T47D (cell line): ENCODE results near the gene PTRH1.
A peak's percentile ranks its signal among the peaks of the same experiment; 100 is the strongest.

Source experiments
- DNase-seq, 2 experiments: peaks; one replicate each; pipeline versions ENCODE4 v3.0.0 to v3.0.0-alpha.2; 2011 to 2012; ENCODE audit warnings: low read depth in 1 of 2, low spot score in 1 of 2
- JUND ChIP-seq: IDR thresholded peaks from 2 replicates; pipeline ENCODE4 v1.6.1; 2012; ENCODE audit warnings: low read depth
- in situ Hi-C: cut with HindIII; loops from 2 replicates; pipeline ENCODE4 v1.10.0; 2016; ENCODE audit warnings: low sequenced_read_pairs, low pct_unique_long_range_greater_than_20kb

Gene PTRH1

DNA sequence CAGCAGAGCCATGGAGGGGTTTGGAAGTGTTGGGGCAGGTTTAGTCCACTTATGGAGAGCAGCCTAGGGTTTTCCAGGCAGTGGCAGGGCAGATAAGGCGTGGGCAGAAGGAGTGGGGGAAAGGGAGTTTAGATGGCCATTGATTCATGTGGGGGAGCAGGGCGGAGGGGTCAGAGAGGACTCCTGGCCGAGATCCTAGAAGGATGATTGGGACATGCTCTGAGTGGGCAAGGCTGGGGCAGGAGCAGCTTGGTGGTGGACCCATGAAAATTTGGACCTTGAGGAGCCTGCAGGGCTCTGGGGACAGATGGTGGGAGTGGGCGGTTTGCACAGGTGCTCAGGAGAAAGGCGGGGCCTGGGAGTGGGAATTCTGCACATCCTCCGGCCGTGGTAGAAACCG lies 37.7 kb upstream of the PTRH1 start:
- no peak for DNase-seq
- no peak for TF ChIP-seq JUND
- in situ Hi-C loops = no loop called here

DNA sequence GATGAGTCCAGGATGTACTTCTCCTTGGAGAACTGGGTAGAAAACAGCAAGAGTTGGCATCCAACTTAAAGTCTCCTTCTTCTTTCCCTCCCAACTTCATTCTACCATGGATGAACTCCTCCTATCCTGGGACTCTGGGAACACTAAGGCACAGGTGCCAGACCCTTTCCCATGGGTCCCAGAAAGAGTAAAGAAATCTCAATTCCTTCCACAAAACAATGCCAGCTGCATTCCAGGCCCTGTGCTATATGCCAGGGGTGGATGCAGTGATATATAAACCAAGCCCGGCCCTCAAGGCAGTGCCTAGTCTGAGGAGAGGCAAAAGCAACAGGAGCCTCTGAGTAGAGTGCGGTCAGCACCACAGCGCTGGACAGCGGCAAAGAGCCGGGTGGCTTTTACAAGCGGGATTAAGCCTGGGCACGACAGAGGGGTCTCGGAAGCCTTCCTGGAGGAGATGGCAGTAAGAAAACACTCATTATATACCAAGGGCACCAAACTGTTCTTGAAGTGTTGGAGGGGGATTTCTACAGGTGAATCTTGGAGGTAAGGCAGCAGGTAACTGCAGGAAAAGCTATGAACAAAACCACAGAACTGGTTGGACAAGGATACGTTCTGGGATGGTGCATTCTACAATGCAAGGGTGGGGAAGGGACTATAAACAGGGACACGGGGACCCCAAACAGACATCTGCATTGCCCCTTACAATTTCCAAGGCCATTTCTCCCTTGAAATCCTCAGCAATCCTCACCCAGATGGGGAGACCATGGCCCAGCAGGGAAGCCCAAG lies 36.0 kb upstream of the PTRH1 start:
- peak; percentile 67 to 87 for DNase-seq
- TF ChIP-seq JUND = no peak
- in situ Hi-C loops = no loop called here

DNA sequence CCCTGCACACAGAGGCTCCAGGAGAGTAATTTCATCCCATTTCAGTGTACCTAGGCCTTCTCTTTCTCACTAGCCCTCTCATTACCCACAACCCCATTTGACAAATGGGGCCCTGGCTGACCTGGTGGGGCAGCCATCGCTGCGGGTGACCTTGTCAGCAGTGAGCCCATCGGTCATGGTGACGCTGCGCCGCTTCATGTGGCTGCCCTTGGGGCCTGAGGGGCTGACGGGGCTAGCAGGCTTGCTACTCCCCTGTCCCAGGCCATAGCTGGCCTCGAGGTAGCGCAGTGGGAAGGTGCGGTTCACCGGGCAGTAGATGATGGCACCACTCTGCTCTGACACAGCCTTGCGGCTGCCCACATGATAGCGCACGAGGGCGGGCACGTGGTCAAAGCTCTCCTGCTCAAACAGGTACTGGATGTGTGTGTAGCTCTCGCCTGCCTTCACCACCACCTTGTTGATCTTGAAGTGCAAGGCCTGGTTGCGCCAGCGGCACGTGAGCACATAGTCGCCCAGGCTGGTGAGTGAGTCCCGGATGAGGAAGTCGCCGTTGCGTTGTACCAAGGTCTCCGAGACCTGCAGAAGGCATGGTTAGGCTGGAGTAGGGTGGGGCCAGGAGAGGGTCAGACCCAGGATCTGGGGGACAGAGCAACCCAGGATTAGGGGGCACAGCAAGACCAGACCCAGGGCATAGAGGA lies 33.8 kb upstream of the PTRH1 start:
- in situ Hi-C loops = no loop called here
- DNase-seq = no peak
- TF ChIP-seq JUND = no peak

DNA sequence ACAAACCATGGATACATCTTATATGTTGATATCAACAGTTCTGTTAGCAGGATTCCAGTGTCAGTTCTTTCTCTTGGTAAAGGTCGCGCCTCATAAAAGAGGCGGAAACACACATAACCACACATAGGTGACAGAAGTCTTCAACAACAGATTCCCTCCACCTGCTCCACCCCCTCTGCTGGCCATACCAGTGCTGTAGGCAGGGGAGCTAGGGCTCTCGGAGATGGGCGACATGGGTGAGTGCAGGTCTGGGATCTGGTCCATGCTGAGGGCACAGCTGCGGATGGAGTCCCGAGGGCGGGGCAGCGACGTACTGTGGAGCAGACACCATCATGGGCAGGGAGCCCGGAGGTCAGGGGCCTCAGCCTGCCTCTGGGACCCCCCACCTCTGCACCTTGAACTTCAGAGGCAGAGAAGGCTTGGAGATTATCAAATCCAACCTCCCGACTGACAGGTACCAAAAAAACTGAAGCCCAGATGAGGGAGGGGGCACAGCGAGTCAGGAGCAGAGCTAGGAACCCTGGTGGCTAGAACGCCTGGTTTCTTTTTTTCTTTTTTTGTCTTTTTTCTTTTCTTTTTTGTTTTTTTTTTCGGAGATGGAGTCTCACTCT lies 31.6 kb upstream of the PTRH1 start:
- DNase-seq = no peak
- in situ Hi-C loops = no loop called here

GRCh38 chr9:127744398-127745110 lies 29.1 kb upstream of the PTRH1 start:
- in situ Hi-C loops = no loop called here
- TF ChIP-seq JUND = no peak

More for the DNA sequence above, 31.6 kb upstream of the PTRH1 start:
- TF ChIP-seq JUND = no peak

DNA sequence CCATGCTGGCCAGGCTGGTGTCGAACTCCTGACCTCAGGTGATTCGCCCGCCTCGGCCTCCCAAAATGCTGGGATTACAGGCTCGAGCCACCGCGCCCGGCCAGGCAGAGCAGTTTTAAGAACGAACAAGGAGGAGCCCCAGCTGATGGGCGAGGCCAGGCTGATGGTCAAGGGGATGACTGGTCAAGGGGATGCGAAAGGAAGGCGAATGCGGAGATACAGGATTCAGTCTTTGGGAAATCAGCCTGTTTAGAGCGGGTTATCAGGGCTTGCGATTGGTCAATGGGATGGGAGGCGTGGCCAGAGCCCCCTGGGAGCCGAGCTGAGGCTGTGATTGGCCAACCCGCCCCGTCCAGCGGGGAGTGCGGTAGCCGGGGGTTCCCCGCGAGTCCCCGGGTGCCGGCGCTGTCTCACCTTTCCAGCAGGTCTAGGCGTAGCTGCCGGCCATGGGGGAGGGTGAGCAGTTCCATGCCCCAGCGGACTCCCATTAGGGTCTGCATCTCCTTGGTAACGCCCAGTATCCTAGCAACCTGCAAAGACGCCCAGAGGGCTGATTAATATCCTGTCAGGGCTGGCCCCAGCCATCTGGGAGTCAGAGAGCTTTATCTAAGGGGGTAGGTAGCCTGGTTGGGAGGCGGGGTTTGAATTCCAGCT lies 27.1 kb upstream of the PTRH1 start:
- no peak for TF ChIP-seq JUND
- DNase-seq = no peak
- in situ Hi-C loops = no loop called here

More at GRCh38 chr9:127744398-127745110, 29.1 kb upstream of the PTRH1 start:
- DNase-seq = no peak

DNA sequence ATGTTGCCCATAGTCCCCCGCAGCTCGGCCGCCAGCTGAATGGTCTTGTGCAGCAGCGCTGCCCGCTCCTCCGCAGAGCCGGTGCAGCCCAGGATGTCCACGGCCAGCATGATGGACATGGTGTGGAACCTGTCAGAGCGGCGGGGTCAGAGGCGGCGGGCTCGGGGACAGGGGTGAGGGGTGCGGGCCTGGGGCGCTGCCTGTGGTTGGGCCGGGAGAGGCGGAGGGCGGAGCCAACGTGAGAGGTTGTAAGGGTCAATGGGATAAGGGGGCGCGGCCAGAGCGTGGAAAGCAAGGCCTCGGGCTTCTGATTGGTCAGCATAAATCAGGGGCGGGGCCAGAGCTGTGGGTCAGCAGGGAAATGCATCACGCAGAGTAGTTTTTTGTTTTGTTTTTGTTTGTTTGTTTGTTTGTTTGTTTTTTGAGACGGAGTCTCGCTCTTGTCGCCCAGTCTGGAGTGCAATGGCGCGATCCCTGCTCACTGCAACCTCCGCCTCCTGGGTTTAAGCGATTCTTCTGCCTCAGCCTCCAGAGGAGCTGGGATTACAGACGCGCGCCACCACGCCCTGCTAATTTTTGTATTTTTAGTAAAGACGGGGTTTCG lies 26.5 kb upstream of the PTRH1 start:
- in situ Hi-C loops = no loop called here
- no peak for DNase-seq
- no peak for TF ChIP-seq JUND

GRCh38 chr9:127739614-127740330 lies 24.3 kb upstream of the PTRH1 start:
- in situ Hi-C loops = no loop called here
- TF ChIP-seq JUND = no peak
- DNase-seq = no peak

DNA sequence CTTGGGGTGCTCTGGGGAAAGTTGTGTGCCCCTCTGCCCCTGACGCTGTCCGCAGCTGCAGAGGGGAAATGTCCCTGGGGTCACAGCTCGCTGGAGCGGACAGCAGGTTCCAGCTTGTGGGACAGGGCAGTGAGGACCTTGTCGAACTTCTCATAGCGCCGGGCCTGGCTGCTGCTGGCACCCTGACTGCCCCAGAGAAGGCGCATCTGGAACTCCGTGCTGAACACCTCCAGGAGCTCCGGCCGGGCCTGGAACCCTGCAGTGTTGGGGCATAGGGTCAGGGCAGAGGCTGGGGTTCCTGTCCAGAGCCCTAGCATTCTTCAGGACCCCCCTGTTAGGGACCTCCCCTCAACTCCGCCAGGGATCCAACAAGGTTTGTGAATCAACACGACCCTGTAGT lies 23.2 kb upstream of the PTRH1 start:
- in situ Hi-C loops = no loop called here
- no peak for DNase-seq

DNA sequence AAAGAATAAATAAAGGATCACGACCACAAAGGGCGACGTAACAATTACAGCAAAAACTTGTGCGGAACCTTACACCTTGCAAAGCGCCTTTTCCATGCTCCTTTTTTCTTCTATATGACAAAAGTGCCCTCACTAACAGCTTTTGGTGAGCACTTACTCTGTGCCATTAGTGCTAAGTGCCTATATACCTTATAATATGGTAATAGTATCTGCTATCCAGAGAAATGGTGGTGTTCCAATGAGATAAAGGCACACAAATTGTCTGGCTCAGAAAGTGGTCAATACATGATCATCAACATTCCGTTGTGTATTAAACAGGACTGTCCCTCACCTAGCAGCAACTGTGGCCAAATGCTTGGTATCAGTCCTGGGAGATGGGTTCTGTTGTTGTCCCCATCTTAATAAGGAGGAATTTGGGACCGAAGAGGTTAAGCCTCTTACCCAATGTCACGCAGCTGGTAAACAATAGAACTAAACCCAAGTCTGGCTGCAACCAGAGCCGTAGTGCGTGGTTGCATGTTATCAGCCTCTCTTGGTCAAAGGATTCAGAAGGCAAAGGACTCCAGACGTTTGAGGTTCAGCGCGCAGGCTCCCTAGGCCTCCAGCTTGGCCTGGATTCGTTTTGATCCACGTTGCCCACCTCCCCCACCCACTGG lies 20.2 kb upstream of the PTRH1 start:
- no peak for TF ChIP-seq JUND
- in situ Hi-C loops = no loop called here

More for the DNA sequence above, 23.2 kb upstream of the PTRH1 start:
- no peak for TF ChIP-seq JUND

More for the DNA sequence above, 20.2 kb upstream of the PTRH1 start:
- no peak for DNase-seq
